Esophagus muscularis mucosa (tissue), 4 donors: ENCODE results near the gene TPO. TPM values are rescaled to one million over a fixed set of nuclear protein-coding genes. Genes with fewer than 3 reads are reported as not detected.
A peak's percentile ranks its signal among the peaks of the same experiment; 100 is the strongest.

ENCODE experiments used
- DNase-seq: peaks from one replicate; pipeline ENCODE4 v3.0.0-alpha.2; 2017; ENCODE audit errors: extremely low spot score
- H3K27ac ChIP-seq, 4 donors: fragments of 200-600 bp; sonication (generic); replicated peaks in 1 of 4; 1 replicate in 3 of 4; 2 replicates in 1 of 4; pipeline ENCODE4 v1.5.1; 2016 to 2019; ENCODE audit warnings: mild to moderate bottlenecking in 1 of 4
- H3K27me3 ChIP-seq, 4 donors: fragments of 200-600 bp; sonication (generic); one replicate each; pipeline versions ENCODE4 v1.5.1 to v1.6.0; 2016 to 2019
- H3K36me3 ChIP-seq, 4 donors: fragments of 200-600 bp; sonication (generic); one replicate each; pipeline ENCODE4 v1.5.1; 2016 to 2019
- H3K4me1 ChIP-seq, 4 donors: fragments of 200-600 bp; sonication (generic); one replicate each; pipeline ENCODE4 v1.5.1; 2016 to 2019
- H3K4me3 ChIP-seq, 4 donors: fragments of 200-600 bp; sonication (generic); 1 replicate in 2 of 4; 2 replicates in 2 of 4; pipeline ENCODE4 v1.5.1; 2016 to 2019; ENCODE audit warnings: mild to moderate bottlenecking in 4 of 4, moderate library complexity in 1 of 4
- H3K9me3 ChIP-seq, 4 donors: fragments of 200-600 bp; sonication (generic); 1 replicate in 3 of 4; 2 replicates in 1 of 4; pipeline ENCODE4 v1.5.1; 2016 to 2019
- EP300 ChIP-seq: sonication (generic); formaldehyde crosslinking; IDR thresholded peaks from one replicate; pipeline ENCODE4 v1.6.1; 2017; ENCODE audit warnings: antibody characterized with exemption
- POLR2A ChIP-seq: fragments of 450-650 bp; IDR thresholded peaks from one replicate; pipeline ENCODE4 v1.6.1; 2017; ENCODE audit warnings: antibody characterized with exemption, moderate library complexity, mild to moderate bottlenecking, low read depth
- POLR2AphosphoS5 ChIP-seq, 2 donors: sonication (generic); formaldehyde crosslinking; IDR thresholded peaks; one replicate each; pipeline ENCODE4 v1.6.1; 2017; ENCODE audit warnings: antibody characterized with exemption in 2 of 2
- WGBS: methylation state at CpG from one replicate; pipeline ENCODE4 v1.1.5; 2018; 5-methylcytosine and 5-hydroxymethylcytosine counted together
- intact Hi-C: fragments of 100-400 bp; cut with DNase I; formaldehyde crosslinking; loops from one replicate; pipeline ENCODE4 v1.15.1; 2023
- total RNA-seq, 4 donors: library from RNA; depleted of rRNA; stranded (reverse); fragments of >200 nt; gene quantifications; one replicate each; pipeline versions ENCODE4 v1.1.0 to v1.2.1, GENCODE V29; 2016
- TF ChIP-seq, protein P1 (sequence below), 3 experiments: fragments of 200-600 bp in 2 of 3; fragments of 450-650 bp in 1 of 3; sonication (generic) in 2 of 3; IDR thresholded peaks; one replicate each; pipeline ENCODE4 v1.5.1; 2017 to 2019; ENCODE audit warnings: antibody characterized with exemption in 3 of 3, mild to moderate bottlenecking in 2 of 3, moderate library complexity in 1 of 3

TPO gene
- total RNA-seq, 4 donors from 2014 or later = 7.1 to 18.4 (median 10.4) TPM

DNA sequence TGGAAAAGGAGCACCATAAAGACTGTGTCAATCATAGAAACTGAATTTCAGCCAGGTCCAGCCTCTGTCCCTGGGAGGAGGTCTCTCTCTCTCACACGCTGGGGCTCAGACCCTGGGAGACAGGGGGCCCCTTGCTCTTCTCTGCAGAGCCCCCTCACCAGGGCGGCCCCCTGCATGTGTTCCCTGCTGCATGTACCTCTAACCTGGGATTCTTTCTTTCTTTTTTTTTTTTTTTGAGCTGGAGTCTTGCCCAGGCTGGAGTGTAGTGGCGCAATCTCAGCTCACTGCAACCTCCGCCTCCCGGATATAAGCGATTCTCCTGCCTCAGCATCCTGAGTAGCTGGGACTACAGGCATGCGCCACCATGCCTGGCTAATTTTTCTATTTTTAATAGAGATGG is 46.5 kb downstream of the TPO start:
- Histone ChIP-seq H3K36me3 (peaks cover 0 to 22% (median 0%) of the 10 kb centered on the region in 4 donors), H3K27me3 (peaks cover 0 to 25% (median 0%) of the 10 kb centered on the region in 4 donors), H3K27ac (no peak overlapping the region), H3K4me3 (no peak overlapping the region), H3K4me1 (no peaks in the 10 kb centered on the region), H3K9me3 (no peaks in the 10 kb centered on the region)
- DNase-seq = no peak
- WGBS = 46% methylated on average over 7 of the region's 7 CpGs
- intact Hi-C loops = no loop called here
- no peak for TF ChIP-seq EP300
- TF ChIP-seq, protein P1, sequence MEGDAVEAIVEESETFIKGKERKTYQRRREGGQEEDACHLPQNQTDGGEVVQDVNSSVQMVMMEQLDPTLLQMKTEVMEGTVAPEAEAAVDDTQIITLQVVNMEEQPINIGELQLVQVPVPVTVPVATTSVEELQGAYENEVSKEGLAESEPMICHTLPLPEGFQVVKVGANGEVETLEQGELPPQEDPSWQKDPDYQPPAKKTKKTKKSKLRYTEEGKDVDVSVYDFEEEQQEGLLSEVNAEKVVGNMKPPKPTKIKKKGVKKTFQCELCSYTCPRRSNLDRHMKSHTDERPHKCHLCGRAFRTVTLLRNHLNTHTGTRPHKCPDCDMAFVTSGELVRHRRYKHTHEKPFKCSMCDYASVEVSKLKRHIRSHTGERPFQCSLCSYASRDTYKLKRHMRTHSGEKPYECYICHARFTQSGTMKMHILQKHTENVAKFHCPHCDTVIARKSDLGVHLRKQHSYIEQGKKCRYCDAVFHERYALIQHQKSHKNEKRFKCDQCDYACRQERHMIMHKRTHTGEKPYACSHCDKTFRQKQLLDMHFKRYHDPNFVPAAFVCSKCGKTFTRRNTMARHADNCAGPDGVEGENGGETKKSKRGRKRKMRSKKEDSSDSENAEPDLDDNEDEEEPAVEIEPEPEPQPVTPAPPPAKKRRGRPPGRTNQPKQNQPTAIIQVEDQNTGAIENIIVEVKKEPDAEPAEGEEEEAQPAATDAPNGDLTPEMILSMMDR (IDR thresholded peaks at IDR 0.05) = no peak
- no peak for TF ChIP-seq POLR2A
- TF ChIP-seq POLR2AphosphoS5 (IDR thresholded peaks at IDR 0.05) = no peak

DNA sequence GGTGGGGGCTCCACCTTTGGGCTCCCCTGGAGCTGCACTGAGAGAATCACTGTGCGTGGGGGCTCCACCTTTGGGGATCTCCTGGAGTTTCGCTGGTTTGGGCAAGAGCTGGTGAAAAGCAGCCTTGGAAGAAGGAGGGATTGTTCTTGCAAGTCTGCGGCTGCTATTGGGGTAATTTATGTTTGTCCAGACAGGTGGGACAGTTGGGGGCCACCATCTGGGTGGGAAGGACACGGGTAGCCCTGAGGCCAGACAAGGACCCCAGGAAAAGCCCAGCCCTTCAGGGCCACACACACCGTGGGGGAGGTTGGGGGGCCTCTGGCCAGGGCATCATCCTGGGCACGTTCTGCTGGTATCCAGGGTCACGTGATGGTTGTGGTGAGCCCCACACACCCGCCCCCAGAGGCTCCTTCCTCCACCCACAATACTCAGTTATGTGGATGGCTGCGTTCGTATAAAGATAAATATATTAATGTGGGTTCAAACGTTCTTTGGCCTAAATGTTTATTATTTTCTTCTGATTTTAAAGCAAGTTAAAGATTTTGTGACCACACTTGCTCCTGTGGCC is 47.7 kb downstream of the TPO start:
- DNase-seq = peak; percentile 74
- intact Hi-C loops = no loop called here
- Histone ChIP-seq H3K9me3 (no peaks in the 10 kb centered on the region), H3K4me1 (no peaks in the 10 kb centered on the region), H3K27ac (no peak overlapping the region), H3K27me3 (peaks cover 0 to 25% (median 0%) of the 10 kb centered on the region in 4 donors), H3K36me3 (peaks cover 0 to 22% (median 0%) of the 10 kb centered on the region in 4 donors), H3K4me3 (no peak overlapping the region)
- 71% methylated on average over 7 of the region's 11 CpGs for WGBS
- TF ChIP-seq EP300 (no peak), POLR2A (no peak), POLR2AphosphoS5 (IDR thresholded peaks at IDR 0.05) (no peak)
- TF ChIP-seq, protein P1 (IDR thresholded peaks at IDR 0.05) = no peak

DNA sequence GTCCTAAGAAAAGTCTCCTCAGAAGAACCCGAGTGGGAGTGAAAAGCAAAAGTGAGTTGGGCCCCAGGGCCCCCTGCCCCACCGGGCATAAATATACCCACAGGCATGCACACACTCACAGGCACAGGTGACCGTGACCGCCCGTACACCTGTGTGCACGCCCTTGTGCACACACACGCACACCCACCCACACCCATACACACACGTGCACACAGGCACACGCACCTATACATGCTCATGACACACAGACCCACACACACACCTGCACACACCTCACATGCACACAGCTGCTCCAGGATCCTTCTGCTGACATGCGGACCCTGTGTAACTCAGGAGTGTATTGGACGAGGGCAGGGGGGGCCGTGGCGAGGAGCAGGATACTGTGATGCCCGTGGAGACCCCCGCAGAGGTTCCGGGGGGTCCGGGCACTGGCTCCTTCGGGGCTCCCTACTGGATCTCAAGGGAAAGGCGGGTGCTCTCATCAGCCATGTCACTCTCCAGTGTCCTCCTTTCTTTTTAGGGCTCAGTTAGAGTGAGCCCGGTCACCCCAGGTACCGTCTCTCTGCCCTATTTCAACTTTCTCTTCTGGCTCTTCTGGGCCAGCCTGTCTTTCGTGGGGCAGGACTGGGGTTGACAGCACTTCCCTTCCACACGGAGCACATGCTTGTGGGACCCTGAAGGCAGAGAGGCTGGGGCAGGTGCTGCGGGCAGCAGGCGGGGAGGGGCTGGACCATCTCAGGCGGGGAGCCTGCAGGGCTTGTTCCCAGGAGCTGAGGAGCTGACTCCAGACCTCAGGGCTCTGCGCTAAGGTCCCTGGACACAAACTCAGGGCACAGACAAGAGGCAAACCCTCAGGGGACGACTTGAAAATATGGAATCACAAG is 48.5 kb downstream of the TPO start:
- Histone ChIP-seq H3K27me3 (peaks cover 0 to 25% (median 0%) of the 10 kb centered on the region in 4 donors), H3K36me3 (peaks cover 0 to 22% (median 0%) of the 10 kb centered on the region in 4 donors), H3K4me3 (no peak overlapping the region), H3K4me1 (no peaks in the 10 kb centered on the region), H3K27ac (no peak overlapping the region), H3K9me3 (no peaks in the 10 kb centered on the region)
- TF ChIP-seq, protein P1 (IDR thresholded peaks at IDR 0.05) = no peak
- TF ChIP-seq POLR2AphosphoS5 (IDR thresholded peaks at IDR 0.05) (no peak), EP300 (no peak), POLR2A (no peak)
- intact Hi-C loops = no loop called here
- WGBS = 67% methylated on average over 21 of the region's 28 CpGs
- peak; percentile 77 for DNase-seq

DNA sequence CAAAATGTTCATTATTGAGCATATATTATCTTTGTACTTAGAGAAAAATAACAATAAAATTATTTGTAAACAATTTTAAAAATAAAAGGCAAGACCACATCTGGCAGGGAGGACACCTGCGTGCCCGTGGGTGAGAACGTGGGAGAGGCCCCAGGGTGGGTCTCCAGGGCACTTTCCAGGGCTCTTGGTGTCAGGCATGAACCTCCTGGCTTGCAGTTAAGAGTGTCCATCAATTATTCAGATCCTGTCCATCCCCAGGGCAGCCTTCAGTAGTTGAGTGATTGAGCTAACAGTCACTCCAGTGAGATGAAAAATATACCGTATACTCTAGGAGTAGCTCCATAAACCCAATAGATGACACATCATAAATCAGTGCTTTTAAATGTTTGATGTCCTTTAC is 49.7 kb downstream of the TPO start:
- Histone ChIP-seq H3K27ac (no peak overlapping the region), H3K36me3 (peaks cover 0 to 22% (median 0%) of the 10 kb centered on the region in 4 donors), H3K4me3 (no peak overlapping the region), H3K4me1 (no peaks in the 10 kb centered on the region), H3K27me3 (peaks cover 0 to 25% (median 0%) of the 10 kb centered on the region in 4 donors), H3K9me3 (peaks cover 0 to 3% (median 0%) of the 10 kb centered on the region in 4 donors)
- intact Hi-C loops = no loop called here
- WGBS = 73% methylated on average over 4 of the region's 4 CpGs
- TF ChIP-seq, protein P1 (IDR thresholded peaks at IDR 0.05) = no peak
- TF ChIP-seq POLR2AphosphoS5 (IDR thresholded peaks at IDR 0.05) (no peak), POLR2A (no peak), EP300 (no peak)
- DNase-seq = peak; percentile 90
